ENCODE measurements around the gene TCOF1.

The TCOF1 gene

DNA sequence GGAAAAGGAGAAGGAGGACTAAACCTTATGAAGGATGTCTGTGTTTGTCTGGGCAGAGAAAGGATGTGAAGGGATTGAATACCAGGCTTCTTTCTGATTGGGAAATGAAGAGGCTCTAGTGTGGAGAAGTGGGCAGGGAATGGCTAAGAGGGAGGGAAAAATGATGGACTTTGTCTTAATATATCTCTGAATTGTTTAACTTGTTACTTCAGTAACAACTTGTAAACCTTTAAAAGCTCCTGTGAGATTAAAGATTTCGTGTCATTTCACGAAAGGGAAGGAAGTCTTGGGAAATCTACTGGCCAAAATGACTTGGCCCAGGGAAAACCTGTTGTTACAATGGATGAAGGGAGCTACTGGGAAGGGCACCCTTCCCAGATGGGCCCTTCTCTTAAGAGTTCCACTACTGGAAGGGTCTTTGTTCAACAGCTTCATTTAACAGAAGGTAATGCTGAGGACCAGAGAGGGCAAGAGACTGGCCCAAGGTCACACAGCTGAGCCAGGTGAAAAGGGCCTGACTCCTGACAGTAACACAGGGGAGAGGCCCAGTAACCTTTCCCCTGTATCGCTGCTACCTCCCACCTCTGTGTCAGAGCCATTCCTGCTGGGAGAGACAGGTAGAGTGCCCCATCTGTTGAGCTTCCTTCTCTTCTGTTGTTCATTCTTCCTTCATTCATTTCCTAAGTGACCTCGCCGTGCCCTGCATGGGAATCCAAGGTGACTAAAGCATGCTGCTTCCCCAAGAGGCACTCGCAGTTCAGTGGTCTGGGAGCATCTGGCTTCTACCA lies 5.1 kb upstream of the TCOF1 start:
- no peak for DNase-seq (ENCODE audit: low read depth)

DNA sequence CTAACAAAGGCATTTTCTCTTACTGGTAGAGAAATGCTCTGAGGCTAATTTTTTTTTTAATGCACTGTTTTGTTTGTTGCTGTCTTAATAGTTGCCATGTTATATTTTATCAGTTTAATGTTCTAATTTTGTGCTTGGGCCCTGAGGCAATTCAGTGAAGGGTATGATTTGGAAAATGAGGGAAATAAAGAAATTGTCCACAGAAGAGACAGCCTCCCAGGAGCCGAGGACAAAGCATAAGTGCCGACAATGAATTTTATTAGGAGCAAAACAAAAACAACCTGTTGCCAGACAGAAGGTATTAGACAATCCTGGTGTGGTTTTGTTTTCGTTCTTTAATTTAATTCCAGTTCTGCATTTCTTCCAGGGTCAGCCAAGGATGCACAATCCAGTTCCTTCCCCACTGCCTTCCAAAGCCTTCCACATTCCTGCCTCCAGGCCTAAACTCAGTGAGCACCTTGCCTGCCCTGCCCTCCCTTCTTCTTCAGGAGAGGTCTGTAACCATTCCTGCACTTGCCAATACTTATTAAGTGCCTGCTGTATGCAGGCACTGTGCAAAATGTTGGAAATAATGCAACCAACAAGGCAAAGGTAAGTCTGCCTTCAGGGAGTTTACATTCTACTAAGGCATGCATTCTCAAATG lies 4.3 kb upstream of the TCOF1 start:
- no peak for DNase-seq (ENCODE audit: low read depth)

DNA sequence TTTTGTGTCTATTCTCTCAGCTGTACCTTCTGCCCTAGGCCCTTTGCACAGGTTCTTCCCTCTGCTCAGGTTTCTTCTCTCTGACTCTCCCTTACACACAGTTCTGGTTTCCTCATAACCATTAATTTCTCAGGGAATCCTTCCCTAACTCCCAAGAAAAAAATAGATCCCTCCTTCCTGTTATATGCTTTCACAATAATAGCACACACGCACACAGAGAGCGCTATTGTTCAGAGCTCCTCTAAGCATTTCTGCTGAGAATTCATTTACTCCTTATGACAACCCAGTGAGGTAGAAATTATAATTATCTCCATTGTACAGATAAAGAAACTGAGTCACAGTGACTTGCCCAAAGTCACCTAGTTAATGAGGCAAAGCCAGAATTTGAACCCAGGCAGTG lies 1.7 kb upstream of the TCOF1 start:
- no peak for DNase-seq (ENCODE audit: low read depth)

DNA sequence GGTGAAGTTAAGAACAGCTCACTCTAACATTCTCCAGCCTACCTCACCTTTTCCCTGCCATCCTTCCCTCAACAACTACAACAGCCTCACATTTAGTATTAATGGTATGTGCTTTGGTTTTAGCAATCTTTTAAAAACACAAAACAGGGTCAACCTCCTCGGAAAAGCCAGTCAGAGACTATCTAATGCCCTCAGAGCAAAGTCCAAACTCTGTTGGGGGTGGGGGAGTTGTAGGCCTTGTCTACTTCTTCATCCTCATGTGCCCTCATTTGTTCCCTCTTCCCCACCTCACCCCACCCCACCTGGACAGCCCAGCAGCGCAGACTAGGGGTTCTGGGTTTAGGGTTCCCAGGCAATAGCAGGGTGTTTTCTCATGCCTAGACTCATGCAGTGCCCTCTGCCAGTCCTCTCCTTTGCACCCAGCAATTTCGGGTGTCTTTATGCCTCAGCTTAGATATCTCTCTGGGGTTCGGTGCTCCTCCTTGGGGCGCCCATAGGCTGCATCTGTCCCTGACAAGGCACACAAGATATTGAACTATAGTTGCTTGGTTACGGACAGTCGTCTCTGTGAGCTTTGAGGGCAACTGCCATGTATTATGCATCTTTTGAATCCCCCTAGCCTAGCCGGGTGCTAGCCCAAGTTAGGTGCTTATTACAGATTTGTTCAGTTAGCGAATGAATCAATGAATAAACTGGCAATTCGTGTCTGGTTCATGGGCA lies 762 bp upstream of the TCOF1 start:
- no peak for DNase-seq (ENCODE audit: low read depth)

DNA sequence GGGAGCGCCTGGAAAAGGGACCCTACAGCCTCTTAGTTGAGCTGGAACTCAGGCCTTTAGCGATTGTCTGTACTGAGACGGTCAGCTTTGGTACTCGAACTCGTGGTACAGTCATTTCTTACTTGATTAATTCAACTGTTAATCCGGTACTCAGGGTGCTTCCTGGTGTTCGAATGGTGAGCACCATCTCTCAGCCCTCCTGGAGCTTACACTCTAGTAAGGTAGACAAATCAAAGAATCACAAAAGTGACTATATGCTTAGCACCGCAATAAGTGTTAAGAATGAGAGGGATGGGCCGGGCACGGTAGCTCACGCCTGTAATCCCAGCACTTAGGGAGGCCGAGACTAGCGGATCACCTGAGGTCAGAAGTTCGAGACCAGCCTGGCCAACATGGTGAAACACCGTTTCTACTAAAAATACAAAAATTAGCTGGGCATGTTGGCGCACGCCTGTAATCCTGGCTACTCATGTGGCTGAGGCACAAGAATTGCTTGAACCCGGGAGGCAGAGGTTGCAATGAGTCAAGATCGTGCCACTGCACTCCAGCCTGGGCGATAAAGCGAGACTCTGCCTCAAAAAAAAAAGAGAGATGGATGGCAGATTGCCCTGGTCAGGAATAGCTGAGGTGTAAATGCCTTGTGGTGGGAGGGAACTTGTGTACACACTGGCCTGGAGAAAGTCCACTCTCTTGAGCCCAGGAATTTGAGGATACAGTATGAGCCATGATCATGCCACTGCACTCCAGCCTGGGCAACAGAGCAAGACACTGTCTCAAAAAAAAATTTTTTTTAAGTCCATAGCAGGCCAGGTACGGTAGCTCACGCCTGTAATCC lies 981 bp downstream of the TCOF1 start:
- DNase-seq (ENCODE audit: low read depth): no peak

DNA sequence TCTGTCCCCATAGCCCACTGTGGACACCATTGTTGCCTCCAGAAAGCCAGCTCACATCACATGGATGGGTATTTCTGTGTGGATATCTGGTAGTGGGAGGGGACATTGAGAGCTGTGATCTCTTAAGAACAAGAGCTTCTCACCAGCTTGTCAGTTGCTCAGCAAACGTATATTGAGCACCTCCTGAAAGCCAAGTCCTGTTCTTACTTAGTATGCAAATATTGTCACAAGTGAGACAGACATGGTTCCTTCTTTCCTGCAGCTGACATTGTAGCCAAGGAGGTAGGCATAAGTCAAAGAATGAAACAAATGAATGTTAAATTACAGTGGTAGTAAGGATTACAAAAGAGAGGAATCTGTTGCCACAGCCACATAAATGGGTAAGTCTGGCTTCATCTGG lies 3.8 kb downstream of the TCOF1 start:
- no peak for DNase-seq (ENCODE audit: low read depth)

DNA sequence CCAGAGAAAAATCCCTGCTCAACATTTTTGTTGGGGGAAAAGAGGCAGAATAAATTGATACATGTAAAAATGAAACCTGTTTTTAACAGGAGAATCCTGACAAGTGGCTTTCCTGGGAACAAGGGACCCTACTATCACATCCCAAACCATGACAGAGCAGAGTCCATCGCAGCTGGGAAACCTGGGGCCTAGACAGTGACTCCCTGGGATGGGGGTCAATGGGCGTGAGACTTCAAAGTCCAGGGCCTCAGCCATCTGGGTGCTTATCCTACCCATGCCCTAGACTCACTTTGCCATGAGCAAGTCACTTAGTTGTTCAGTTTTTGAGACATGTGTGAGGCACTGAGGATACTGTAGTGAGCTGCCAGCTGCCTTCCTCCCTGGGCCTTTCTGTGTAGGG lies 5.7 kb downstream of the TCOF1 start:
- DNase-seq (ENCODE audit: low read depth): no peak

DNA sequence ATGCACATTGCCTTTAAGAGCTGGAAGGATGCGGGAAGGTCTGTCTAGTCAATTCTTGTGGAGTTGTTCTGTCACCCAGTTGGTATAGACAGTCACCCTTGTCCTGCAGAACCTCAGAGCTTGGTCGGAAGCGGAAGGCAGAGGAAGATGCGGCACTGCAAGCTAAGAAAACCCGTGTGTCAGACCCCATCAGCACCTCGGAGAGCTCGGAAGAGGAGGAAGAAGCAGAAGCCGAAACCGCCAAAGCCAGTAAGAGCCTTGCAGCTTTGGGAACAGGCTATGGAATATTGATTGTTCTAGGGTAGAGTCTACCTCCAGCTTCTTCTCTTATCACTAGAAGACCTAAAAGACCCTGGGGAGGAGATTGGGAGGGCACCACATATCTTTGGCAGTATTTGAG lies 6.5 kb downstream of the TCOF1 start:
- DNase-seq (ENCODE audit: low read depth): no peak

DNA sequence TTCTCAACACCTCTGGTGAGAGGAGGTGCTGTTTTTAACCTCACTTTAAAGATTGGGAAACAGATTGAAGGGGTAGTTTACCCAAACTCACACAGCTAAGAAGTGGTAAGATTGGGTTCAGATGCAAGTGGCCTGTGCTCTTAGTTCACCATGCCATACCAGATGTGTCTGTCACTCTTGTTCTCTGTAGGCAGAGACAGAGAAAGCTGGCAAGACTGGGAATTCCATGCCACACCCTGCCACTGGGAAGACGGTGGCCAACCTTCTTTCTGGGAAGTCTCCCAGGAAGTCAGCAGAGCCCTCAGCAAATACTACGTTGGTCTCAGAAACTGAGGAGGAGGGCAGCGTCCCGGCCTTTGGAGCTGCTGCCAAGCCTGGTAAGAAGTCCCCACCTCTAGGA lies 11.0 kb downstream of the TCOF1 start:
- no peak for DNase-seq (ENCODE audit: low read depth)

DNA sequence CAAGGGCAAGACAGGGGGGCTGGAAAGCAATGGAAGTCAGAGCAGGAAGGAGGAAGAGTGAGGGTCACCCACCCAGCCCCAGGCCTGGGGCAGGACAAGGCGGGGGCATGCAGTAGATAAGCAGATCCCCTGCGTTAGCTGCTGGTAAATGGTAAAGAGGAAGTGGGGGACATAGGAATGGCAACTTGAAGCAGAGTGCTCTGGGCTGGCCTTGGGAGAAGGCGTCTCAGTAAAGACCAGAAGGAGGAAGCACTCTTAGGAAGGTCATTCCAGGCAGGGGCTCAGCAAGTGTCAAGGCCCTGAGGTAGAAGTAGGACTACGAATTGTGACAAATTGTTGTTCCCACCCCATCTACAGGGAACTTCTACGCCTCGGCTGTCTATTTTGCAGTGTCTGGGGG lies 15.1 kb downstream of the TCOF1 start:
- no peak for DNase-seq (ENCODE audit: low read depth)

DNA sequence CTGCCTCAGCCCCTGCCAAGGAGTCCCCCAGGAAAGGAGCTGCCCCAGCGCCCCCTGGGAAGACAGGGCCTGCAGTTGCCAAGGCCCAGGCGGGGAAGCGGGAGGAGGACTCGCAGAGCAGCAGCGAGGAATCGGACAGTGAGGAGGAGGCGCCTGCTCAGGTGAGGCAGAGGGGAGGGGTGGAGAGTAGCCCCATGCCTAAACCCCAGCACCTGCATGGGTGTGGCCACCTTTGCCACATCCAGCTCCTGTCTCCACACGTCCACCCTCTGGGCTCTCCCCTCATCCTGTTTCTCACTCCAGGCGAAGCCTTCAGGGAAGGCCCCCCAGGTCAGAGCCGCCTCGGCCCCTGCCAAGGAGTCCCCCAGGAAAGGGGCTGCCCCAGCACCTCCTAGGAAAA lies 17.2 kb downstream of the TCOF1 start:
- DNase-seq (ENCODE audit: low read depth): no peak

DNA sequence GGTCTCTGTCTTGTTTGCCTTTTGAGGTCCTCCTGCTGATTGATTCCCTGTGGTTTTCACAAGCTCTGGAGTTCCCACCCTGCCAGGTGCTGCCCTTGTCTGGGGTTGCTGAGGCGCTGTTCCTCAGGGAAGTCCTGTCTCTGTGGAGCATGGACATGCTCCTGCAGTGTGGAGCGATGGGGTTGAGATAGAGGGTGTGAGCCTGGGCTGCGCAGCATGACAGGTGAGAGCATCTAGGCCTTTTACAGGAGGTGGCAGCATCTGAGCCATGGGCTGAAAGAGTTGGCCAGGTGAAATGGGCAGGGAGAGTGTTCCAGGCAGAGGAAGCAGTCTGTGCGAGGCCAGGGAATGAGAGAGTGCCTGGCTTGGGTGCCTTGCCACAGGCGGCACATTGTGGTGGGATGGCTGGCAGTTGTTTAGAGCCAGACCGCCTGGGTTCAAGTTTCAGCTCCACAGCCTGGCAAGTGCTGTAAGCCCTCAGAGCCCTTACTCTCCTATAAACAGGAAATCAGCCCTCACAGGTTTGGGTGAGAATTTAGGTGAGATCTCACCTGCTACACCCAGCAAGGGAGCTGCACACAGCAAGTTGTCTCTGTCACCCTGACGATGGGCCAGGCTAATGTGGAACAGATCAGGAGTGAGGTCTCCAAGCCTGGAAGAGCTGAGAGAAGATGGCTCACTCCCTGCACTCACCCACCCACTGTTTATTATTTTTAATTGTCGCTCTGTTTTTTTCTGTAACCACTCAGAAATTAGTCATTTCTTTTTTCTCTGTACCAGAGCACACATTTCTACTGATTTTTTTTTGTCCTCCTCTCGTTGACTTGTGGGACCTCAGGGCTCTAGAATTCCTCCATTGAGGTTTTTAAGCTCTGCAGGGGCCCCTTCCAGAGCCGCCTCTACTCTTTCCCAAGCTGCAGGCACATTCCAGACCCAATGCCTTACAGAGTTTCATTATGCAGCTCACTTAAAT lies 19.6 kb downstream of the TCOF1 start:
- no peak for DNase-seq (ENCODE audit: low read depth)

DNA sequence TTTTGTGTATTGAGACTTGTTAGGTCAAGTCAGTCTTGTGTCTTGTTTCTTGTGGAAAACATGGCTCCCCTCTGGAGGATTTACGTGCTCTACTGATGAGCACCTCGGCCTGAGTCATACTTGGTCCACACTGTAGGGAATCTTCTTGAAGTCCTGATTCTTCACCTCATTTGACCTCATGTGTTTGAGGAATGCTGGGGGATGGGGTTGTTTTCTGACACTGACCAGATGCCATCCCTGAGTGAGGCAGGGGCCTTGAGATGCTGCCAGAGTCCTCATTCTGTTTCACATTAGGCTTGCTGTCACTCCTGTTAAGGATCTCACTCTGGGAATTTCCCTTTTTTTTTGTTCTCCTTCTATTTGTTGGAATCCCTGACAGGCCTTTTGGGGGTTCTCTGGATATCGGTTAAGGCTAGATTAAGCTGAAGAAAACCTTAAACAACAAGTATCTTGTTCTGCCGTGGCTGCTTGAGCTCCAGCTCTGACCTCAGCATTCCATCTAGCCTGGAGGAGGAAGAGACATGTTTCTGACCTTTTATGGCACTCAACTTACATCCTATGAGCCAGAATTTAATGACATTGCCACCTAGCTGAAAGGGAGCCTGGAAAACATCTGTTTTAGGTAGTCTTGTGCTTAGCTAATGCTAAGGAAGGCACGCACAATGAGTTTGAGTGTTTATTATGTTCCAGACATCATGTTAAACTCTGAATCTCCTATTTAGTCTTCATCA lies 20.6 kb downstream of the TCOF1 start:
- DNase-seq (ENCODE audit: low read depth): no peak

DNA sequence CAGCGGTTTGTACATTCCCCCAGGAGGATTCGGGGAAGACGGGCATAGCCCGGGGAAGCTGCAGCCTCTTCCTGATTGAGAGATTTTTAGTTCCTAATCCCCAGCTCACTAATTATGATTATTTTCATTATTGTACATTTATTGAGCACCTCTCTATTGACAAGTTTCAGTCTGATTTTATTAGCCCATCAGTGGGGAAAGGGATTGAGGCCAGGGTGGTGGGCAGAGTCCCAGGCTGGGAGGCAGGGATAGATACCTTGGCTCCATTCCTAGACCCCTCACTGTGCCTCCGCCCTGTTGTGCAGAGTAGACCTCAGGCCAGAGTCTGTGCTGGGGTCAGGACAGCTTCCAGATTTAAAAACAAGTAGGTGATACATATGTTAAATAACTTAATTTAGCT lies 27.2 kb downstream of the TCOF1 start:
- no peak for DNase-seq (ENCODE audit: low read depth)

DNA sequence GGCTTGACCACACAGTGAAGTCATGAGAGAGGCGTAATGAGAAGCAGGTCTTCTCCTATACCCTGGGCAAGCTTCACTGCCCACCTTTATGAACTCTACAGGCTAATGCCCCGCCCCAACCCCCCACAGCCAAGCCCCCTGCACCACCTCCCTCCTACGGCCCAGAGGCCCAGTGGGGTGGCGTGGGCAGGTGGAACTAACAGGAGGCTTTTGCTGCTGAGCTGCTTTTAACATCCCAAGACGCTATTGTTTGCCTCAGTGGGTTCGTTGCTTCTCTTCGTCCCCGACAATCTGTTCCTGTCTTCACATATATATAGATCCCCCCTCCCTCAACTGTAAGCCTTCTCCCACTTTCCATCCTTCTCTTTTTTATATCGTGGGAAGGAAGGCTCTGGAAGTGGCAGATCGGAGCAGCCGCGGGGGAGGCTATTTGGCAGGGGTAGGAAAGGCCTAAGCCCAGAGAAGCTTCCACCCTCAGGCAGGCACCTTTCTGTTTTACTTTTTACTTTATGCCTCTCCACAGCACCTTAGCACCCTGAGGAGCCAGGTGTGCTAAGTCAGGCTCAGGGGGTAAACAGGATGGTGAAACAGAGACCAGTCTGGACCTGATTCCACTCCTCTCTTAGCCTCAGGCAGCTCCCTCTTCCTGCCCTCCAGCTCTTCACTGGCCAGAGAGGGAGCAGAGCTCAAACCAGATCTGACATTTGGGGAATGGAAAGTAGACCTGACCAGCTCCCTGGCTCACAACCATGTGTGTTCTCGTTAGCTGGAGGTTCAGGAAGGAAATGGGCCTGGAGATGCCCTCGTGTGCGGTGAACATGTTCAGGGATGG lies 28.7 kb downstream of the TCOF1 start:
- DNase-seq (ENCODE audit: low read depth): no peak

DNA sequence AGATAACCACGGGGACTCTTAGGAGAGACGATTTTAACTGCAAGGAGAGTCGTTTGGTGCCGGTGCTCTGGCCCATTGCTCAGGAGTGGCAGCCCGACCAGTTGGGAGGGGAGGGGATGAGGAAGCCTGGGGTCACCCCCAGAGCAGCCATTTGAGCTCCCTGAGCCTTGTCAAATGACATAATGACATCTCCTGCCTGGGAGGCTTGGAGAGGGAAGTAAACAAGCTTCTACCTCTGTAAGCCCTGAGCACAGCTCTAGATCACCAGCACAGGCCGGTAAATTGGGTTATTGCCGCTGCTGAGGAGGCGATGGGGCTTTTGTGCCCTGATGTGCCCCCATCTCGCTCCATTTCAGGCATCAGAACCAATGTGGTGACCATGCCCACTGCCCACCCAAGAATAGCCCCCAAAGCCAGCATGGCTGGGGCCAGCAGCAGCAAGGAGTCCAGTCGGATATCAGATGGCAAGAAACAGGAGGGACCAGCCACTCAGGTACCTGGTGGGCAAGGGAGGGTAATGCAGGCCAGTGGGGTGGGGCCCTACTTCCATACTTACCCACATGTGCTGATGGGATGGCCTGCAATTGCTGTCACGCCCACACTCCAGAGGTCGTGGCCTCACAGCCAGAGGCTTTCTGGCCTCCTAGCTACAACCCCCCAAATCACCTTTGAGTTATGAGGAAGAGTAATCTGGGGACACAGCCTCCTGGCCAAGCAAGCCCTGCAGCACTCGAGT lies 32.2 kb downstream of the TCOF1 start:
- DNase-seq (ENCODE audit: low read depth): no peak

DNA sequence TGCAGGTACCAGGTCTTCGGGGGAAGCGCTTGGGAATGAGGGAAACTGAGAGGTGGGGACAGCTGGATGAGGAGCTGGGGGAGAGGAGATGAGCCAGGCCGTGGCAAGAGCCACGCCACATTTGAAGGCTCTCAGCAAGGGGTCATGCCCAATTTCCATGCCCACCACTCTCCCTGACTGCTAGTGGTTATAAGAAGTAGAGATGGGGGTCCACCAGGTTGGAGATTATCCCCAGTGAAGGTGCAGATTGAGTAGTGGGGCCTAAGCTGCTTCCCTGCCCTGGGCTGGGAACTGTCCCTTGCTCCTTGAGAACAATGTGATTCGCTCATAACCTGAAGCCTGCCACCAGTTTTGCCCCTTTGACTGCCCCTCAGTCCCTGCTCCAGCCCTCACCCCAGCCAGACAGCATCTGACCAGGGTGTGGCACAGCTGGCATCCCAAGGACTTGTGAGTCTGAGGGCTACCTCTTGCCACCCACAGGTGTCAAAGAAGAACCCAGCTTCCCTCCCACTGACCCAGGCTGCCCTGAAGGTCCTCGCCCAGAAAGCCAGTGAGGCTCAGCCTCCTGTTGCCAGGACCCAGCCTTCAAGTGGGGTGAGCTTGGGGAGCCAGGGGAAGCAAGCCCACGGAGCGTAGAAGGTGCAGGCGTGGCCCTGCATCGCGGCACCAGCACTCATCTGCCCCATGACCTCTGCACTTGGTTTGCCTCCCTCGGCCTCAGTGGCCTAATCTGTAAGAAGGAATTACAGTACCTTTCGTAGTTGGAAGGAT lies 33.8 kb downstream of the TCOF1 start:
- no peak for DNase-seq (ENCODE audit: low read depth)

DNA sequence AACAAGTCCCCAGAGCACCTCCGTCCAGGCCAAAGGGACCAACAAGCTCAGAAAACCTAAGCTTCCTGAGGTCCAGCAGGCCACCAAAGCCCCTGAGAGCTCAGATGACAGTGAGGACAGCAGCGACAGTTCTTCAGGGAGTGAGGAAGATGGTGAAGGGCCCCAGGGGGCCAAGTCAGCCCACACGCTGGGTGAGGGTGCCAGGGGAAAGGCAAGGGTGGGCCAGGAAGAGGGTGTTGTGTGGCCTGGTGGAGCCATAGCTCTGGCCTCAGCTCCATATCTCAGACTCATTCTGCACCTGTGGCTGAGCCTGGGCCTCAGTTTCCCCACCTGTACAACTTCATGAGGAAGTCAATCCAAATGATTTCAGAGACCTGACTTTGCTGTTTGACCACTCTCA lies 34.5 kb downstream of the TCOF1 start:
- DNase-seq (ENCODE audit: low read depth): no peak

Data from T follicular helper cell (primary cell).